HCT116 (cell line): ENCODE measurements around the gene C10orf88. TPM values are rescaled to one million over a fixed set of nuclear protein-coding genes. Genes with fewer than 3 reads are reported as not detected.

ENCODE experiments used
- ATAC-seq: fragments of 200-7000 bp; cut with Tn5 transposase; 2 replicates; pipeline ENCODE4 v1.9.1; 2020; ENCODE audit warnings: mild to moderate bottlenecking, moderate library complexity
- BruUV-seq: library from RNA; stranded (reverse); fragments of 400-500 nt; replicated peaks from 2 replicates; lab custom pipeline; 2021; lab: Mats Ljungman, UMichigan
- CTCF ChIA-PET: fragments of 300-600 bp; sonication (Branson Sonifier 250); formaldehyde crosslinking; loops from one replicate; lab custom pipeline; 2021; ENCODE audit warnings: antibody characterized with exemption; lab: Charles Lee
- POLR2A ChIA-PET: fragments of 300-600, 350-600 bp; sonication (Branson Sonifier 250); formaldehyde crosslinking; loops from one replicate; lab custom pipeline; 2021; ENCODE audit warnings: antibody characterized with exemption; lab: Charles Lee
- RAD21 ChIA-PET, 2 experiments: fragments of 300-600 bp; sonication (Branson Sonifier 250); formaldehyde crosslinking; loops; one replicate each; lab custom pipeline; 2023; ENCODE audit warnings: low total read pairs in 2 of 2; ENCODE audit not compliant: uncharacterized antibody in 2 of 2, unreplicated experiment in 2 of 2, low non-redundant PET in 1 of 2; lab: Charles Lee
- DNase-seq: peaks from one replicate; pipeline ENCODE4 v3.0.0-alpha.2; 2010; ENCODE audit warnings: low read depth, low spot score
- H2AFZ ChIP-seq: fragments of 200-600 bp; shearing (Covaris generic), sonication (generic); 2 replicates; pipeline ENCODE4 v1.6.1; 2017; ENCODE audit warnings: low read depth, mixed run types, mixed read lengths, antibody characterized with exemption, low read length; ENCODE audit not compliant: poor library complexity, severe bottlenecking
- H3K27ac ChIP-seq: 2 replicates; pipeline ENCODE4 v1.5.1; 2012; ENCODE audit warnings: low read depth, low read length
- H3K27me3 ChIP-seq: fragments of 200-600 bp; sonication (generic); 2 replicates; pipeline ENCODE4 v1.6.1; 2016; ENCODE audit warnings: mixed run types, low read length, mixed read lengths; ENCODE audit not compliant: insufficient read depth
- H3K36me3 ChIP-seq, 2 experiments: fragments of 200-500 bp in 1 of 2; fragments of 200-600 bp in 1 of 2; sonication (Bioruptor generic) in 1 of 2; sonication (generic) in 1 of 2; 2 replicates each; pipeline versions ENCODE4 v1.5.1 to v1.6.1; 2014 to 2016; ENCODE audit warnings: low read length in 2 of 2, inconsistent platforms in 1 of 2, mixed read lengths in 1 of 2, mixed run types in 1 of 2; ENCODE audit not compliant: insufficient read depth in 2 of 2, control insufficient read depth in 1 of 2
- H3K4me1 ChIP-seq, 2 experiments: fragments of 200-600 bp in 1 of 2; sonication (generic) in 1 of 2; 2 replicates each; pipeline versions ENCODE4 v1.5.1 to v1.6.1; 2012 to 2017; ENCODE audit warnings: low read length in 2 of 2, inconsistent platforms in 1 of 2, mild to moderate bottlenecking in 1 of 2, mixed read lengths in 1 of 2, mixed run types in 1 of 2, moderate library complexity in 1 of 2; ENCODE audit not compliant: insufficient read depth in 2 of 2, control insufficient read depth in 1 of 2
- H3K4me2 ChIP-seq: fragments of 200-600 bp; sonication (generic); 2 replicates; pipeline ENCODE4 v1.6.1; 2017; ENCODE audit warnings: mixed run types, low read length, mixed read lengths
- H3K4me3 ChIP-seq, 2 experiments: fragments of 200-600 bp in 1 of 2; sonication (generic) in 1 of 2; replicated peaks in 1 of 2; 2 replicates each; pipeline ENCODE4 v1.5.1; 2011 to 2016; ENCODE audit warnings: low read length in 2 of 2, control low read depth in 1 of 2, low read depth in 1 of 2, mild to moderate bottlenecking in 1 of 2, mixed read lengths in 1 of 2, mixed run types in 1 of 2
- H3K79me2 ChIP-seq: fragments of 200-600 bp; sonication (generic); 2 replicates; pipeline ENCODE4 v1.6.1; 2017; ENCODE audit warnings: mild to moderate bottlenecking, mixed run types, low read length, moderate library complexity, mixed read lengths; ENCODE audit not compliant: insufficient read depth
- H3K9ac ChIP-seq: fragments of 200-600 bp; sonication (generic); 2 replicates; pipeline ENCODE4 v1.6.1; 2016; ENCODE audit warnings: low read length, mixed read lengths
- H3K9me2 ChIP-seq: fragments of 200-600 bp; sonication (generic), shearing (Covaris generic); 2 replicates; pipeline ENCODE4 v1.6.1; 2017; ENCODE audit warnings: mixed run types, mild to moderate bottlenecking, moderate library complexity; ENCODE audit not compliant: insufficient read depth
- H3K9me3 ChIP-seq, 2 experiments: fragments of 200-500 bp in 1 of 2; fragments of 200-600 bp in 1 of 2; sonication (Bioruptor generic) in 1 of 2; sonication (generic) in 1 of 2; 2 replicates each; pipeline ENCODE4 v1.6.1; 2014 to 2017; ENCODE audit warnings: low read length in 2 of 2, mixed read lengths in 2 of 2, inconsistent platforms in 1 of 2, low read depth in 1 of 2, mild to moderate bottlenecking in 1 of 2, mixed run types in 1 of 2, moderate library complexity in 1 of 2; ENCODE audit not compliant: control insufficient read depth in 1 of 2, insufficient read depth in 1 of 2
- H4K20me1 ChIP-seq: fragments of 200-600 bp; sonication (generic), shearing (Covaris generic); 2 replicates; pipeline ENCODE4 v1.6.1; 2017; ENCODE audit warnings: mixed run types, mild to moderate bottlenecking, moderate library complexity; ENCODE audit not compliant: insufficient read depth
- CBX3 ChIP-seq: IDR thresholded peaks from 2 replicates; pipeline ENCODE4 v1.6.1; 2012; ENCODE audit warnings: low read depth
- CTCF ChIP-seq, 3 experiments: fragments of 200-600 bp in 1 of 3; sonication (generic) in 1 of 3; IDR thresholded peaks in 2 of 3; conservative IDR thresholded peaks in 1 of 3; 2 replicates each; pipeline ENCODE4 v1.5.1; 2012 to 2017; ENCODE audit warnings: low read depth in 2 of 3, low read length in 2 of 3, antibody characterized with exemption in 1 of 3, borderline replicate concordance in 1 of 3, control low read depth in 1 of 3, mild to moderate bottlenecking in 1 of 3, mixed read lengths in 1 of 3, mixed run types in 1 of 3, moderate library complexity in 1 of 3; ENCODE audit not compliant: insufficient read depth in 1 of 3
- EGR1 ChIP-seq: IDR thresholded peaks from 2 replicates; pipeline ENCODE4 v1.6.1; 2012; ENCODE audit warnings: low read depth
- ELF1 ChIP-seq: IDR thresholded peaks from 2 replicates; pipeline ENCODE4 v1.6.1; 2012; ENCODE audit warnings: low read depth, borderline replicate concordance
- EZH2phosphoT487 ChIP-seq: fragments of 200-600 bp; IDR thresholded peaks from 2 replicates; pipeline ENCODE4 v1.6.1; 2018; ENCODE audit warnings: antibody characterized with exemption, borderline replicate concordance
- JUND ChIP-seq: IDR thresholded peaks from 2 replicates; pipeline ENCODE4 v1.6.1; 2012
- POLR2A ChIP-seq: IDR thresholded peaks from 2 replicates; pipeline ENCODE4 v1.7.0; 2011; ENCODE audit warnings: borderline replicate concordance; ENCODE audit not compliant: insufficient read depth, insufficient read length; ENCODE audit errors: extremely low read depth
- POLR2AphosphoS5 ChIP-seq: IDR thresholded peaks from 2 replicates; pipeline ENCODE4 v1.6.1; 2011; ENCODE audit warnings: mild to moderate bottlenecking, low read depth, low read length, moderate library complexity
- RAD21 ChIP-seq: IDR thresholded peaks from 2 replicates; pipeline ENCODE4 v1.6.1; 2012; ENCODE audit warnings: low read depth, mild to moderate bottlenecking
- SIN3A ChIP-seq: IDR thresholded peaks from 2 replicates; pipeline ENCODE4 v1.6.1; 2012; ENCODE audit warnings: low read depth
- SP1 ChIP-seq: IDR thresholded peaks from 2 replicates; pipeline ENCODE4 v1.6.1; 2012; ENCODE audit warnings: low read depth
- SRF ChIP-seq: IDR thresholded peaks from 2 replicates; pipeline ENCODE4 v1.6.1; 2012; ENCODE audit warnings: low read depth
- TCF7L2 ChIP-seq: IDR thresholded peaks from 2 replicates; pipeline ENCODE4 v1.7.0; 2011; ENCODE audit warnings: borderline replicate concordance, inconsistent platforms; ENCODE audit not compliant: insufficient read depth, insufficient read length; ENCODE audit errors: extremely low read depth
- YY1 ChIP-seq: IDR thresholded peaks from 2 replicates; pipeline ENCODE4 v1.6.1; 2011; ENCODE audit warnings: low read length, low read depth, moderate library complexity, mild to moderate bottlenecking; ENCODE audit not compliant: insufficient replicate concordance; ENCODE audit errors: extremely low read depth
- ZBTB33 ChIP-seq: IDR thresholded peaks from 2 replicates; pipeline ENCODE4 v1.6.1; 2011; ENCODE audit warnings: mild to moderate bottlenecking, low read length, moderate library complexity; ENCODE audit not compliant: insufficient replicate concordance; ENCODE audit errors: extremely low read depth
- ZFX ChIP-seq: fragments of 450-650 bp; IDR thresholded peaks from 2 replicates; pipeline ENCODE4 v1.6.1; 2017
- ZNF274 ChIP-seq: fragments of 200-500 bp; sonication (Bioruptor generic); IDR thresholded peaks from 2 replicates; pipeline ENCODE4 v1.6.1; 2014; ENCODE audit warnings: mild to moderate bottlenecking, low read depth, low read length, inconsistent platforms
- intact Hi-C: fragments of 100-400 bp; cut with micrococcal nuclease; formaldehyde crosslinking; loops from 2 replicates; pipeline ENCODE4 v1.10.0; 2022
- total RNA-seq: library from RNA; stranded (reverse); gene quantifications from one replicate; pipeline ENCODE4 v1.2.1, GENCODE V29; 2021; ENCODE audit not compliant: unreplicated experiment
- TF ChIP-seq, protein P1 (sequence below): IDR thresholded peaks from 2 replicates; pipeline ENCODE4 v1.6.1; 2012
- TF ChIP-seq, protein P2 (sequence below): IDR thresholded peaks from 2 replicates; pipeline ENCODE4 v1.6.1; 2012
- TF ChIP-seq, protein P3 (sequence below): IDR thresholded peaks from 2 replicates; pipeline ENCODE4 v1.6.1; 2012; ENCODE audit warnings: low read depth

Gene C10orf88
- total RNA-seq, 1 experiment from 2014 or later = 16.2 TPM

GRCh38 chr10:122968698-122969097 is 14.7 kb upstream of the C10orf88 start:
- H3K27ac ChIP-seq = no peak overlapping the region

More at GRCh38 chr10:122968698-122969097, 14.7 kb upstream of the C10orf88 start:
- intact Hi-C loops = no loop called here
- Histone ChIP-seq H2AFZ (no peak overlapping the region), H3K9ac (no peak overlapping the region), H3K9me3 (no peaks in the 10 kb centered on the region), H3K4me2 (no peak overlapping the region), H3K36me3 (no peaks in the 10 kb centered on the region), H3K79me2 (no peaks in the 10 kb centered on the region), H4K20me1 (no peaks in the 10 kb centered on the region), H3K27me3 (peaks cover 3% of the 10 kb centered on the region; the same call in 1 of the 2 replicates), H3K4me3 (no peak overlapping the region), H3K4me1 (no peaks in the 10 kb centered on the region), H3K9me2 (no peaks in the 10 kb centered on the region)
- CTCF ChIA-PET = no interaction called here
- BruUV-seq = no TSS peak
- DNase-seq (no peak), ATAC-seq (no peak)
- no peak for TF ChIP-seq ZNF274
- no peak for TF ChIP-seq SRF
- TF ChIP-seq CBX3 = no peak
- no peak for TF ChIP-seq EZH2phosphoT487
- TF ChIP-seq JUND = no peak
- TF ChIP-seq RAD21 = no peak
- TF ChIP-seq, protein P1, sequence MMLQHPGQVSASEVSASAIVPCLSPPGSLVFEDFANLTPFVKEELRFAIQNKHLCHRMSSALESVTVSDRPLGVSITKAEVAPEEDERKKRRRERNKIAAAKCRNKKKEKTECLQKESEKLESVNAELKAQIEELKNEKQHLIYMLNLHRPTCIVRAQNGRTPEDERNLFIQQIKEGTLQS = no peak
- TF ChIP-seq EGR1 = no peak
- no peak for TF ChIP-seq POLR2AphosphoS5
- no peak for TF ChIP-seq ZFX
- no peak for TF ChIP-seq POLR2A
- TF ChIP-seq CTCF (IDR thresholded peaks at IDR 0.05 in 2 of 3, conservative IDR thresholded peaks at IDR 0.05 in 1 of 3; ENCODE audit: borderline replicate concordance in 1 of 3, insufficient read depth in 1 of 3, low read depth in 2 of 3, low read length in 2 of 3) = no peak
- TF ChIP-seq, protein P2, sequence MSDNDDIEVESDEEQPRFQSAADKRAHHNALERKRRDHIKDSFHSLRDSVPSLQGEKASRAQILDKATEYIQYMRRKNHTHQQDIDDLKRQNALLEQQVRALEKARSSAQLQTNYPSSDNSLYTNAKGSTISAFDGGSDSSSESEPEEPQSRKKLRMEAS = no peak
- no peak for TF ChIP-seq YY1
- TF ChIP-seq ZBTB33 = no peak
- TF ChIP-seq SIN3A = no peak
- TF ChIP-seq ELF1 = no peak
- TF ChIP-seq TCF7L2 = no peak
- TF ChIP-seq SP1 = no peak
- TF ChIP-seq, protein P3, sequence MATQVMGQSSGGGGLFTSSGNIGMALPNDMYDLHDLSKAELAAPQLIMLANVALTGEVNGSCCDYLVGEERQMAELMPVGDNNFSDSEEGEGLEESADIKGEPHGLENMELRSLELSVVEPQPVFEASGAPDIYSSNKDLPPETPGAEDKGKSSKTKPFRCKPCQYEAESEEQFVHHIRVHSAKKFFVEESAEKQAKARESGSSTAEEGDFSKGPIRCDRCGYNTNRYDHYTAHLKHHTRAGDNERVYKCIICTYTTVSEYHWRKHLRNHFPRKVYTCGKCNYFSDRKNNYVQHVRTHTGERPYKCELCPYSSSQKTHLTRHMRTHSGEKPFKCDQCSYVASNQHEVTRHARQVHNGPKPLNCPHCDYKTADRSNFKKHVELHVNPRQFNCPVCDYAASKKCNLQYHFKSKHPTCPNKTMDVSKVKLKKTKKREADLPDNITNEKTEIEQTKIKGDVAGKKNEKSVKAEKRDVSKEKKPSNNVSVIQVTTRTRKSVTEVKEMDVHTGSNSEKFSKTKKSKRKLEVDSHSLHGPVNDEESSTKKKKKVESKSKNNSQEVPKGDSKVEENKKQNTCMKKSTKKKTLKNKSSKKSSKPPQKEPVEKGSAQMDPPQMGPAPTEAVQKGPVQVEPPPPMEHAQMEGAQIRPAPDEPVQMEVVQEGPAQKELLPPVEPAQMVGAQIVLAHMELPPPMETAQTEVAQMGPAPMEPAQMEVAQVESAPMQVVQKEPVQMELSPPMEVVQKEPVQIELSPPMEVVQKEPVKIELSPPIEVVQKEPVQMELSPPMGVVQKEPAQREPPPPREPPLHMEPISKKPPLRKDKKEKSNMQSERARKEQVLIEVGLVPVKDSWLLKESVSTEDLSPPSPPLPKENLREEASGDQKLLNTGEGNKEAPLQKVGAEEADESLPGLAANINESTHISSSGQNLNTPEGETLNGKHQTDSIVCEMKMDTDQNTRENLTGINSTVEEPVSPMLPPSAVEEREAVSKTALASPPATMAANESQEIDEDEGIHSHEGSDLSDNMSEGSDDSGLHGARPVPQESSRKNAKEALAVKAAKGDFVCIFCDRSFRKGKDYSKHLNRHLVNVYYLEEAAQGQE = no peak
- RAD21 ChIA-PET = no interaction called here
- POLR2A ChIA-PET = no interaction called here
